Stimulated activated CD4-positive, alpha-beta T cell treated with anti-CD3 and anti-CD28 coated beads, Interleukin-15, amount 100 ng/mL, for 48 hours (primary cell): ENCODE results near the gene YBEY.

ENCODE experiments used
- DNase-seq, 2 donors: peaks; one replicate each; pipeline ENCODE4 v3.0.0-alpha.2; 2020; ENCODE audit warnings: low read depth in 2 of 2

YBEY gene

GRCh38 chr21:46264690-46265144 lies 21.4 kb upstream of the YBEY start:
- no peak for DNase-seq

DNA sequence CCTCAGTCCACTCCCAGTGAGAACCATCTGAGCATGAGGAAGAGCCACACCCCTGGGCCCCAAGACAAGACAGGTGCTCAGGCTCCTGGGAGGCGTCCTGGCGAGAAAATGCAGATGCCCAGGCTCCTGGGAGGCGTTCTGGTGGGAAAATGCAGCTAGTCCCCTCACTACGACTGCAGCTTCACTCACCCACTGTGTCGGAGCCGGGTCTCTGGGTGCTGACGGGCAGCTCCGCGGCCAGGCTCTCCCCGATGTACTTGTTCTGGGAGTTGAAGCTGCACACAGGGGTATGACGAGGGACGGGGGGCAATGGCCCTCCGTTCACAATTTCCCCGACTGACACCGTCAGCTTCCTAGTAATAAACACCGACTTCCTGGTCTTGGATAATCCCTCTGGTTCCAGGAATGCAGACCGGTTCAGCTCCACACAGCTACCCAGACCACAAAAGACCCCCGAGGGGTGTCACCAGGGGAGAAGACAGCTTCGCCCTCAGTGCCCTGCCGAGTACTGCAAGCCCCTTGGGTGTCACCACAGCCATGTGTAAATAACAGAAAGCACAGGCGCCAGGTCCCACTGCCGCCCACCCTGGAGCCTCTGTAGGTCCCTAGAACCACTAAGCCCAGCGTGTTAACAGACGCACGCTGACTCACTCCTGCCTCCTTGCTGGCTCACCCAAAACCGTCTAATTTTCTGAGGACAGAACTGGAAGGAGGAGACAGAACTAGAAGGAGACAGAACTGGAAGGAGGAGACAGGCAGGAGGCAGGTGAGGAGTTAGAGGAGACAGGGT lies 20.2 kb upstream of the YBEY start:
- no peak for DNase-seq

GRCh38 chr21:46266946-46267345 lies 19.2 kb upstream of the YBEY start:
- DNase-seq, result no peak

DNA sequence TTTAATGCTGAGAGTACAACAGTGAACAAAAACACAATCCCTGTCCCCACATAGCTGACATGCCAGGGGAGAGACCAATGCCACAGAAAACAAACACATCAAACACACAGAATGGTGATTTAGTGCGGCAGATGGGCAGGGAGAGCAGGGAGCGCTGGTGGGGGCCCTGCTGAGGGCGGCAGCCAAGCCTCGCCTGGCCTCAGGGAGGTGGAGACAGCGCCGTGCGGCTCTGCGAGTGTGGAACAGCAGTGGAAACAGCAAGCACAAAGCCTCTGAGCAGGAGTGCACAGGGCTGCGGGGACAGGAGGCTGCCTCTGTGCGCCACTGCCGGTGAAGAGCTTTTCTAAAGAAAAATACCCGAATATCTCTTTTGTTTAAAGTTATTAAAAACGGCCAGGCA lies 17.8 kb upstream of the YBEY start:
- DNase-seq, result no peak

- DNase-seq, result no peak
These were observed 16.7 kb upstream of the YBEY start for GRCh38 chr21:46269466-46269865.

GRCh38 chr21:46273341-46273740 lies 12.8 kb upstream of the YBEY start:
- DNase-seq, result no peak

DNA sequence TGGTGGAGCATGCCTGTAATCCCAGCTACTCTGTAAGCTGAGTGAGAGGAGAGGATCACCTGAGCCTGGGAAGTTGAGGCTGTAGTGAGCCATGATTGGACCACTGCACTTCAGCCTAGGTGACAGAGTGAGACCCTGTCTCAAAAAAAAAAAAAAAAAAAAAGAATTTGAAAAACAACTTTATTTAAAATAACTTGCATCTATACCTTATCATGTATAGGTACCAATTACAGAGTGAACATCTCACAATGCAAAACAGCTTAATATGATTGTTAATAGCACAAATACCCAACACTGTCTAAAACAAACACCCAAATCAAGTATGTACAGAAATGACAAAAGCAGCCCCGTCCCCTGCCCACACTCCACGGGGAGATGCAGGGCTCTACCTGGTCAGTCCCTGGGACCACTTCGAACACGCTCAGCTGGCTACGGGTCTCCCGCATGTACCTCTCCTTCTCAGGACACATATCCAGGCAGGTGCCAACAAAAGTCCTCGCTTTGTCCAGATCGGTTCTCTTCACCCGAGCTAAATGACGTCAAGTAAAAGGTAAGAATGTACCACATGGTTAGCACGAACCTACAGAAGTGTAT lies 11.2 kb upstream of the YBEY start:
- DNase-seq, result no peak

GRCh38 chr21:46284077-46284644 lies 2.0 kb upstream of the YBEY start:
- DNase-seq, result no peak

GRCh38 chr21:46284733-46285132 lies 1.4 kb upstream of the YBEY start:
- no peak for DNase-seq

DNA sequence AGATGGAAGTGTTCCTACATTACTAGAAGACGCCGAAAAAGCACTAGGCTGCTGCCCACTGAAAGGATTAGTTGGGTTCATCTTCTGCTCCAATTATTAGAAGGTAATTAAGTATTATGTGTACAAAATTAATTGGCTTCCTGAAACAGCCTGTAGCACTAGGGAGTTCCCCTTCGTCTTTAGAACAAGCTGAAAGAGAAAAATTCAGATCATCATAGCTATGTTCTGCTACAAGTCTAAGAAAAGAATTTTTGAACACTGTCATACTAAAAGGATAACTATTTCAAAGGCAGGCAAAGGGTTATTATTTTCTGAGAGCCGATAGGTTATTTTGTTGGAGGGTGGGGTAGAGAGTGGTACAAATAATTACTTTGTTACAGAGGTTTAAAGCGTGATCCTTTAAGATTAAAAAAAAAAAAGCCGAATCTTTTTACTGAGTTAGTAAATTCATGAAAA lies 908 bp upstream of the YBEY start, which contains the start of gene MCM3AP:
TSS of gene MCM3AP (minus strand) at position 406 of the 456 bp plus-strand sequence. CDS start at position 81, 325 bp downstream.
- DNase-seq, result no peak

DNA sequence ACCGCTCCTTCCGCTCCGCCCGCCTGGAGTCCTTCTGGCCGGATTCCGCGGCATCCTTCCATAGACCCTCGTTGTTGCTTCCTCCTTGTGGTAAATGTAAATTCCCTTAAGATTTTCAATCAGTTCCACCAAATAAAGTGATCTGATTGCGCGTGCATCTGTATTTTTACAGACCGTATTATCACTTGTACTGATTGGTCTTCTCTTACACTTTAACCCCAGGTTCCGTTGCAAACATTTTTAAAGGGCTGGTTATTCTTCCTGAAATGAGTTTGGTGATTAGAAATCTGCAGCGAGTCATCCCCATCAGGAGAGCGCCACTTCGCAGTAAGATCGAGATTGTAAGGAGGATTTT lies 483 bp downstream of the YBEY start:
- DNase-seq, result no peak

DNA sequence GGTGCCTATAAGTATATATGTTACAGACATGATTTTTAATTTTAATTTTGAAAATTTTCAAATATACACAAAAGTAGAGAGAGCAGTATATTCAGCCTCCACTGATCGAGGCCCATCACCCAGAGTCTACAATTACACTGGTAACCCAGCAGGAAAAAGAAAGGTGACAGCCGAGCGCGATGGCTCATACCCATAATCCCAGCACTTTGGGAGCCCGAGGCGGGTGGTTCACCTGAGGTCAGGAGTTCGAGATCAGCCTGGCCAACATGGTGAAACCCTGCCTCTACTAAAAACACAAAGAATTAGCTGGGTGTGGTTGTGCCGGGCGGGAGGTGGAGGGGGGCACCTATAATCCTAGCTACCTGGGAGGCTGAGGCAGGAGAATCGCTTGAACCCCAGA lies 1.4 kb downstream of the YBEY start:
- no peak for DNase-seq

- DNase-seq, result no peak
These were observed 3.6 kb downstream of the YBEY start for GRCh38 chr21:46289655-46290179.

DNA sequence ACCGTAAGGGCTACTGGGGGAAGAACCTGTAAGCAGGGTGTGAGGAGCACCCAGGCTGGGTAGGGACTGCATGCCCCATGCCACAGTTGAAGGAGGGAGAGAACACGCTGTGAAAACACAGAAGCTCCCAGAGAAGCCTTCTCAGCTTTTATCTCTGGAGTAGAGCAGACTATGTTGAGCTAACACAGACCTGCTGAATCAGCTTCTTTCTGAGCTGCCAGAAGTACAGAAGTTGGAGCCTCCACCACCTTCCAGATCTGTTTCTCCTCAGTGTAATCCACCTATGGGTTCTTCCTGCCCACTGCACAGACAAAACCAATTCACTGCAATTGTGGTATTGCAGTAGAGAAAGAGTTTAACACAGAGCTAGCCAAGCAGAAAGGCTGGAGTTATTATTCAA lies 5.4 kb downstream of the YBEY start:
- DNase-seq, result no peak

GRCh38 chr21:46294647-46295176 lies 8.6 kb downstream of the YBEY start:
- no peak for DNase-seq

GRCh38 chr21:46295177-46295770 lies 9.1 kb downstream of the YBEY start:
- DNase-seq, result no peak

DNA sequence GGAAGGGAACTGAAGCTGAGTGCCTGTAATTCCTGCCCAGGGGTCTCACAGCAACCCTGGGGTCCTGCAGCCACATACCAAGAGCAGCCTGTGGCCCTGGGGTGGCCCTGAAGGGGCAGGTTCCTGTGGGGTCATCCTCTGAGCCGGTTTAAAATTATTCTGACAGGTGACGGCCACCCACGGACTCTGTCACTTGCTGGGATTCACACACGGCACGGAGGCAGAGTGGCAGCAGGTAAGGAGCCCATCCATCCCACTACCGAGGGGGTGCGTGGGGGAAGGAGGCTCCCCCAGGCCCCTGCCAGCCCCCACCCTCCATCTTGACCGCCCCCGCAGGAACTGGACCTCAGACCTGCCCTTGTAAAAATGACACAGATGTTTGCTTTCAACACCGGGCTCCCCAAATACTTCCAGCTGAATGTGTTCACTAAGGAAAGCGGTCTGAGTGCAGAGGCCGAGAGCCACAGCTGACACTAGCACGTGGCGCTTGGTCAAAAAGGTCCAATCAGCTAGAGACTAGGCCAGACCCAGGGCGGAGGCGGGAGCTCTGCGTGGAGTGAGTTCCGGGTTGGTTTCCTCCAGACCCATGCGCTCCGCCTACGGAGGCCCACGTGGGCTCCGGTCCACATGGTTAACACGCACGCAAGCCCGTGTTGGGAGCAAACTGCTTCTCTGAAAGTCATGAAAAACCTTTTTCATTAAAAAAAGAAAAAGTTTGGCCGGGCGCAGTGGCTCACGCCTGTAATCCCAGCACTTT lies 10.0 kb downstream of the YBEY start:
- peak; percentile 41 to 48 for DNase-seq

DNA sequence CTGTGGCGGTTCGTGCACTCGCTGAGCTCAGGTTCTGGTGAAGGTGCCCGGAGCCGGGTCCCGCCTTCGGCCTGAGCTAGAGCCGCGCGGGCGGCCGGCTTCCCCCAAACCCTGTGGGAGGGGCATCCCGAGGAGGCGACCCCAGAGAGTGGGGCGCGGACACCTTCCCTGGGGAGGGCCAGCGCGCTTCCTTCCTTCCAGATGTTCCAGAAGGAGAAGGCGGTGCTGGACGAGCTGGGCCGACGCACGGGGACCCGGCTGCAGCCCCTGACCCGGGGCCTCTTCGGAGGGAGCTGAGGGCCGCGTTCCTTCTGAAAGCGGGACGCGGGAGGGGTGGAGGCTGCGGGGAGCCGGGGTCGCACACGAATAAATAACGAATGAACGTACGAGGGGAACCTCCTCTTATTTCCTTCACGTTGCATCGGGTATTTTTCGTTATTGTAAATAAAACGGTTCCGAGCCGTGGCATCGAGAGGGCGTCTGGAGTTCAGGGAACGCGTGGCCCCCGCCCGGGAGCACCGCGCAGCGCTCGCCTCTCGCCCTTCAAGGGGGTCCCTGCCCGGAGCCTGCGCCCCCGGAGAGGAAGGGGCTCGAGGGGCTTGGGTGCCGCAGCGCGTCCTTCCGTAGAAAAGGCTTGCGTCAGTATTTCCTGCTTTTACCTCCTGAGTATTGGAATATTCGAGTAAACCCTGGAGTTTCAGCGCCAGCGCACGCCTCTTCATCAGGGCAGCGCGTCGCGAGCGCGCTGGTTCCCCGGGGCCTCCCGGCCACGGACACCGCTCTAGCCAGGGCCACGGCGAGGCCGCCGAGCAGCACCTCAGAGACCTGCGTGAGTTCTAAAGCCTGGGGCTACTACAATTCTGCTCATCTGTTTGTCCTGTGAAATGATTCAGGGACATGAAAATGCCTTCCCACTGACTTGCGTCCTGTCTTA lies 11.5 kb downstream of the YBEY start:
- no peak for DNase-seq

DNA sequence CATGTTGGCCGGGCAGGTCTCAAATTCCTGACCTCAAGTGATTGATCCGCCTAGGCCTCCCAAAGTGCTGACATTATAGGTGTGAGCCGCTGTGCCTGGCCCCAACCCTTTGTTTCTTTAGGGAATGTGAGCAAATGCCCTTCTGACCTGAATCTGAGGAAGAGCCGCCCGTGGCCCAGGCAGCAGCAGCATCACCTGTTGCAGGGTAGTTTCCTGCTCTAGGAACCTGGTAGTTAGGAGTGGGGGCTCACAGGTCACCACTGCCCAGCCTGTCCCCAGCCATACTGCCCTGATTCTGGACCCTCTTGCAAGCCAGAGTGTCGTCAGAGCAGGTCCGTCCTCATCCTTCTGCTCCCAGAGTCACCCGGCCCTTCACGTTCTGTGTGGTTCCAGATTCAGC lies 13.0 kb downstream of the YBEY start:
- no peak for DNase-seq

DNA sequence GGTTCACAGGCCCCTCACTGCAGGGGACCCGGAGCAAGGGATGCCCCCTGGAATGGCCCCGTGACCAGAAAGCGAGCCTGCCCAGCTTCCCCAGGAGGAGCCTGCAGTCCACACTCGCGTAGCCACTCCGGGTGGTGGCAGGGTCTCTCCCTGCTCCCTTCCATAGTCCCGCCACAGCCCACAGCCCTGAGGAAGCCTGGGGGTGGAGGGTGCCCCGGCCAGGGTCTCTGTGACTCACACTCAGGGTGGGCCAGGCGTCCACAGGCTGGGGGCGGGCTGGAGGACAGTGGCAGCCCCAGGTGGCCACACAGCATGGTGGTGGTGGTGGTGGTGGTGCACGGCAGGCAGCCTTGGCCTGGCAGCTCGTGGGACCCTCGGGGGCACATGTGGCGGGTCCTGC lies 15.6 kb downstream of the YBEY start:
- DNase-seq, result no peak
